Stromal cell of bone marrow (primary cell): Measurements from ENCODE around the gene FANK1.
A peak's percentile ranks its signal among the peaks of the same experiment; 100 is the strongest.

Source experiments
- DNase-seq: peaks from one replicate; pipeline ENCODE4 v3.0.0-alpha.2; 2012; ENCODE audit warnings: low read depth

Gene FANK1

GRCh38 chr10:125896088-125896934 is at the start of gene FANK1:
FANK1 (plus strand) TSS chr10:125896564; CDS start chr10:125896643, 79 bp downstream.
- peak; percentile 79 for DNase-seq

GRCh38 chr10:125846894-125847293 is 49.5 kb upstream of the FANK1 start:
- no peak for DNase-seq

- no peak for DNase-seq
These were observed 48.0 kb upstream of the FANK1 start for GRCh38 chr10:125848371-125848770.

- DNase-seq = no peak
These were observed 47.5 kb upstream of the FANK1 start for GRCh38 chr10:125848857-125849256.

- no peak for DNase-seq
These were observed 46.9 kb upstream of the FANK1 start for GRCh38 chr10:125849448-125849847.

- no peak for DNase-seq
These were observed 45.3 kb upstream of the FANK1 start for GRCh38 chr10:125850766-125851731.

GRCh38 chr10:125852487-125852886 is 43.9 kb upstream of the FANK1 start:
- no peak for DNase-seq

GRCh38 chr10:125857185-125857760 is 39.1 kb upstream of the FANK1 start:
- no peak for DNase-seq

GRCh38 chr10:125859128-125859817 is 37.1 kb upstream of the FANK1 start:
- DNase-seq = no peak

- DNase-seq = no peak
These were observed 31.2 kb upstream of the FANK1 start for GRCh38 chr10:125865120-125865519.

- DNase-seq = no peak
These were observed 29.8 kb upstream of the FANK1 start for GRCh38 chr10:125866421-125867029.

GRCh38 chr10:125868372-125868975 is 27.9 kb upstream of the FANK1 start:
- no peak for DNase-seq

- no peak for DNase-seq
These were observed 25.0 kb upstream of the FANK1 start for GRCh38 chr10:125871338-125871737.

GRCh38 chr10:125878957-125879835 is 17.2 kb upstream of the FANK1 start:
- peak; percentile 85 for DNase-seq

GRCh38 chr10:125880719-125881118 is 15.6 kb upstream of the FANK1 start:
- DNase-seq = no peak

- DNase-seq = no peak
These were observed 15.2 kb upstream of the FANK1 start, which contains the start of gene DHX32 for GRCh38 chr10:125881192-125881591. DHX32 (minus strand) TSS chr10:125881292; CDS start chr10:125880824, 468 bp downstream.

GRCh38 chr10:125882596-125882995 is 13.8 kb upstream of the FANK1 start:
- no peak for DNase-seq

- DNase-seq = no peak
These were observed 13.2 kb upstream of the FANK1 start for GRCh38 chr10:125883211-125883610.

- DNase-seq = no peak
These were observed 9.4 kb upstream of the FANK1 start for GRCh38 chr10:125886914-125887512.
